K562 (cell line): ENCODE measurements around the gene VPS9D1. TPM values are rescaled to one million over a fixed set of nuclear protein-coding genes. Genes with fewer than 3 reads are reported as not detected.

Source experiments
- CREB3L1 ChIP-seq: fragments of 450-650 bp; IDR thresholded peaks from 2 replicates; pipeline ENCODE4 v1.6.1; 2014; ENCODE audit warnings: low read depth, mild to moderate bottlenecking, moderate library complexity, borderline replicate concordance
- FOXM1 ChIP-seq, 2 experiments: fragments of 450-650 bp in 1 of 2; sonication (generic) in 1 of 2; formaldehyde crosslinking in 1 of 2; IDR thresholded peaks; 2 replicates each; pipeline versions ENCODE4 v1.6.1 to v1.9.0; 2017 to 2022; ENCODE audit warnings: low read depth in 2 of 2, mild to moderate bottlenecking in 2 of 2, missing genetic modification reagents in 1 of 2, moderate library complexity in 1 of 2
- GATAD2A ChIP-seq: fragments of 450-650 bp; IDR thresholded peaks from 2 replicates; pipeline ENCODE4 v1.6.1; 2017
- GTF2A2 ChIP-seq: IDR thresholded peaks from 2 replicates; pipeline ENCODE4 v1.6.1; 2016; ENCODE audit warnings: mild to moderate bottlenecking, missing genetic modification characterization, missing compliant biosample characterization
- HIVEP1 ChIP-seq: fragments of 250-450 bp; sonication (Bioruptor Pico); IDR thresholded peaks from 2 replicates; pipeline ENCODE4 v1.4.0; 2020; ENCODE audit warnings: mild to moderate bottlenecking
- L3MBTL2 ChIP-seq: fragments of 450-650 bp; IDR thresholded peaks from 2 replicates; pipeline ENCODE4 v1.6.1; 2016; ENCODE audit warnings: mild to moderate bottlenecking, moderate library complexity
- MYBL2 ChIP-seq, 2 experiments: fragments of 450-650 bp in 1 of 2; sonication (generic) in 1 of 2; formaldehyde crosslinking in 1 of 2; IDR thresholded peaks; 2 replicates each; pipeline versions ENCODE4 v1.6.1 to v1.8.1; 2017 to 2022; ENCODE audit warnings: borderline replicate concordance in 1 of 2, inconsistent platforms in 1 of 2, low read depth in 1 of 2, mild to moderate bottlenecking in 1 of 2, missing genetic modification reagents in 1 of 2, moderate library complexity in 1 of 2
- NEUROD1 ChIP-seq: fragments of 150-350 bp; IDR thresholded peaks from 2 replicates; pipeline ENCODE4 v1.6.1; 2014; ENCODE audit warnings: borderline replicate concordance, low read length, low read depth; ENCODE audit not compliant: partially characterized antibody
- NR1H2 ChIP-seq: sonication (generic); formaldehyde crosslinking; IDR thresholded peaks from 2 replicates; pipeline ENCODE4 v1.4.0; 2020; ENCODE audit warnings: mild to moderate bottlenecking, missing genetic modification reagents
- PRMT5 ChIP-seq: sonication (generic); formaldehyde crosslinking; IDR thresholded peaks from 2 replicates; pipeline ENCODE4 v1.5.0; 2020; ENCODE audit warnings: missing genetic modification reagents
- PTBP1 ChIP-seq: fragments of 200-400 bp; formaldehyde crosslinking; IDR thresholded peaks from 2 replicates; pipeline ENCODE4 v1.6.1; 2017; ENCODE audit warnings: low read depth, low read length
- RBM34 ChIP-seq: fragments of 200-400 bp; formaldehyde crosslinking; IDR thresholded peaks from 2 replicates; pipeline ENCODE4 v1.6.1; 2018; ENCODE audit warnings: low read length, borderline replicate concordance; ENCODE audit not compliant: insufficient read depth
- TCF3 ChIP-seq: sonication (generic); formaldehyde crosslinking; IDR thresholded peaks from 2 replicates; pipeline ENCODE4 v1.4.0; 2020; ENCODE audit warnings: mild to moderate bottlenecking, missing genetic modification reagents
- ZNF431 ChIP-seq: sonication (generic); formaldehyde crosslinking; IDR thresholded peaks from 2 replicates; pipeline ENCODE4 v1.8.0; 2022; ENCODE audit warnings: mild to moderate bottlenecking, missing genetic modification reagents
- ZNF830 ChIP-seq: fragments of 250-450 bp; sonication (Bioruptor Pico); IDR thresholded peaks from 2 replicates; pipeline ENCODE4 v1.5.0; 2021; ENCODE audit warnings: mild to moderate bottlenecking
- ZSCAN32 ChIP-seq: fragments of 450-650 bp; formaldehyde crosslinking; IDR thresholded peaks from 2 replicates; pipeline ENCODE4 v1.4.0; 2020; ENCODE audit warnings: mild to moderate bottlenecking, moderate library complexity
- polyA plus RNA-seq, 8 experiments: library from polyadenylated mRNA; depleted of rRNA in 4 of 8; stranded (reverse) in 5 of 8; unstranded in 3 of 8; fragments of >200 nt; fragmentation: Nextera tagmentation in 2 of 8; fragmentation: Illumina TruSeq in 1 of 8; extraction: Ambion mirVana in 2 of 8; extraction: Trizol in 1 of 8; gene quantifications; 2 replicates each; pipeline versions ENCODE4 v1.2.1 to v1.2.3, GENCODE V29; 2011 to 2014; ENCODE audit warnings: inconsistent platforms in 1 of 8, missing spikeins in 1 of 8
- total RNA-seq, 7 experiments: library from RNA; depleted of rRNA in 6 of 7; stranded (reverse); fragments of >200 nt in 6 of 7; fragmentation: Illumina TruSeq in 2 of 7; extraction: Trizol in 2 of 7; gene quantifications; 2 replicates each; pipeline versions ENCODE4 v1.2.1 to v1.2.3, GENCODE V29; 2011 to 2021; ENCODE audit warnings: low replicate concordance in 1 of 7
- TF ChIP-seq, protein P1 (sequence below): sonication (generic); IDR thresholded peaks from 2 replicates; pipeline ENCODE4 v1.6.1; 2016
- TF ChIP-seq, protein P2 (sequence below): fragments of 450-650 bp; IDR thresholded peaks from 2 replicates; pipeline ENCODE4 v1.6.1; 2017; ENCODE audit warnings: antibody characterized with exemption, mild to moderate bottlenecking
- TF ChIP-seq, protein P3 (sequence below): fragments of 250-450 bp; sonication (Bioruptor Pico); IDR thresholded peaks from 2 replicates; pipeline ENCODE4 v1.4.0; 2020

Gene VPS9D1
- total and polyA plus RNA-seq, 9 of the 15 experiments (the other 6 are each of a cell fraction or from before 2014, with no cell fraction given), result 0.33 to 3.1 (median 1.1) TPM

GRCh38 chr16:89720813-89721545 is at the start of gene VPS9D1, which contains the start of gene ZNF276 (continued):
- TF ChIP-seq, protein P1, sequence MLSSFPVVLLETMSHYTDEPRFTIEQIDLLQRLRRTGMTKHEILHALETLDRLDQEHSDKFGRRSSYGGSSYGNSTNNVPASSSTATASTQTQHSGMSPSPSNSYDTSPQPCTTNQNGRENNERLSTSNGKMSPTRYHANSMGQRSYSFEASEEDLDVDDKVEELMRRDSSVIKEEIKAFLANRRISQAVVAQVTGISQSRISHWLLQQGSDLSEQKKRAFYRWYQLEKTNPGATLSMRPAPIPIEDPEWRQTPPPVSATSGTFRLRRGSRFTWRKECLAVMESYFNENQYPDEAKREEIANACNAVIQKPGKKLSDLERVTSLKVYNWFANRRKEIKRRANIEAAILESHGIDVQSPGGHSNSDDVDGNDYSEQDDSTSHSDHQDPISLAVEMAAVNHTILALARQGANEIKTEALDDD, result no peak
- peak; percentile 78 for TF ChIP-seq CREB3L1
- peak; percentile 70; the same call in 1 of the 2 replicates for TF ChIP-seq GATAD2A
- TF ChIP-seq PTBP1, result peak; percentile 44; the same call in 1 of the 2 replicates
- TF ChIP-seq L3MBTL2, result peak; percentile 61
- TF ChIP-seq, protein P2, sequence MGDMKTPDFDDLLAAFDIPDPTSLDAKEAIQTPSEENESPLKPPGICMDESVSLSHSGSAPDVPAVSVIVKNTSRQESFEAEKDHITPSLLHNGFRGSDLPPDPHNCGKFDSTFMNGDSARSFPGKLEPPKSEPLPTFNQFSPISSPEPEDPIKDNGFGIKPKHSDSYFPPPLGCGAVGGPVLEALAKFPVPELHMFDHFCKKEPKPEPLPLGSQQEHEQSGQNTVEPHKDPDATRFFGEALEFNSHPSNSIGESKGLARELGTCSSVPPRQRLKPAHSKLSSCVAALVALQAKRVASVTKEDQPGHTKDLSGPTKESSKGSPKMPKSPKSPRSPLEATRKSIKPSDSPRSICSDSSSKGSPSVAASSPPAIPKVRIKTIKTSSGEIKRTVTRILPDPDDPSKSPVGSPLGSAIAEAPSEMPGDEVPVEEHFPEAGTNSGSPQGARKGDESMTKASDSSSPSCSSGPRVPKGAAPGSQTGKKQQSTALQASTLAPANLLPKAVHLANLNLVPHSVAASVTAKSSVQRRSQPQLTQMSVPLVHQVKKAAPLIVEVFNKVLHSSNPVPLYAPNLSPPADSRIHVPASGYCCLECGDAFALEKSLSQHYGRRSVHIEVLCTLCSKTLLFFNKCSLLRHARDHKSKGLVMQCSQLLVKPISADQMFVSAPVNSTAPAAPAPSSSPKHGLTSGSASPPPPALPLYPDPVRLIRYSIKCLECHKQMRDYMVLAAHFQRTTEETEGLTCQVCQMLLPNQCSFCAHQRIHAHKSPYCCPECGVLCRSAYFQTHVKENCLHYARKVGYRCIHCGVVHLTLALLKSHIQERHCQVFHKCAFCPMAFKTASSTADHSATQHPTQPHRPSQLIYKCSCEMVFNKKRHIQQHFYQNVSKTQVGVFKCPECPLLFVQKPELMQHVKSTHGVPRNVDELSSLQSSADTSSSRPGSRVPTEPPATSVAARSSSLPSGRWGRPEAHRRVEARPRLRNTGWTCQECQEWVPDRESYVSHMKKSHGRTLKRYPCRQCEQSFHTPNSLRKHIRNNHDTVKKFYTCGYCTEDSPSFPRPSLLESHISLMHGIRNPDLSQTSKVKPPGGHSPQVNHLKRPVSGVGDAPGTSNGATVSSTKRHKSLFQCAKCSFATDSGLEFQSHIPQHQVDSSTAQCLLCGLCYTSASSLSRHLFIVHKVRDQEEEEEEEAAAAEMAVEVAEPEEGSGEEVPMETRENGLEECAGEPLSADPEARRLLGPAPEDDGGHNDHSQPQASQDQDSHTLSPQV, result peak; percentile 62; the same call in 1 of the 2 replicates
- TF ChIP-seq MYBL2 (IDR thresholded peaks at IDR 0.05; ENCODE audit: low read depth), result no peak
- no peak for TF ChIP-seq MYBL2 (CRISPR knock-in tag; IDR thresholded peaks at IDR 0.05; ENCODE audit: borderline replicate concordance)
- TF ChIP-seq HIVEP1 (CRISPR knock-in tag), result no peak
- no peak for TF ChIP-seq FOXM1 (IDR thresholded peaks at IDR 0.05; ENCODE audit: low read depth)
- peak; percentile 68 for TF ChIP-seq FOXM1 (CRISPR knock-in tag; IDR thresholded peaks at IDR 0.05; ENCODE audit: low read depth)
- TF ChIP-seq TCF3 (CRISPR knock-in tag), result peak; percentile 42; the same call in 1 of the 2 replicates
- TF ChIP-seq PRMT5 (CRISPR knock-in tag), result no peak
- TF ChIP-seq NR1H2 (CRISPR knock-in tag), result peak; percentile 80; the same call in 1 of the 2 replicates
- TF ChIP-seq, protein P3, sequence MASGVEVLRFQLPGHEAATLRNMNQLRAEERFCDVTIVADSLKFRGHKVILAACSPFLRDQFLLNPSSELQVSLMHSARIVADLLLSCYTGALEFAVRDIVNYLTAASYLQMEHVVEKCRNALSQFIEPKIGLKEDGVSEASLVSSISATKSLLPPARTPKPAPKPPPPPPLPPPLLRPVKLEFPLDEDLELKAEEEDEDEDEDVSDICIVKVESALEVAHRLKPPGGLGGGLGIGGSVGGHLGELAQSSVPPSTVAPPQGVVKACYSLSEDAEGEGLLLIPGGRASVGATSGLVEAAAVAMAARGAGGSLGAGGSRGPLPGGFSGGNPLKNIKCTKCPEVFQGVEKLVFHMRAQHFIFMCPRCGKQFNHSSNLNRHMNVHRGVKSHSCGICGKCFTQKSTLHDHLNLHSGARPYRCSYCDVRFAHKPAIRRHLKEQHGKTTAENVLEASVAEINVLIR (CRISPR knock-in tag), result peak; percentile 72; the same call in 1 of the 2 replicates
- no peak for TF ChIP-seq ZNF830
- TF ChIP-seq ZSCAN32 (CRISPR knock-in tag), result no peak
- TF ChIP-seq NEUROD1, result no peak
- 0 out of 2 replicates have a peak, but pooled peaks have one; percentile 36 for TF ChIP-seq RBM34
- peak; percentile 45; the same call in 1 of the 2 replicates for TF ChIP-seq GTF2A2 (tag)
- peak; percentile 53; the same call in 1 of the 2 replicates for TF ChIP-seq ZNF431 (CRISPR knock-in tag)
